ENCODE measurements around the gene TGIF2.
"Not testable (repeated sequence)": the region's sequence is repeated elsewhere in the genome, so short reads cannot be mapped to it uniquely, and the experiment has no call there.

Gene TGIF2

GRCh38 chr20:36546111-36546736, 27.2 kb upstream of the TGIF2 start:
- no peak for DNase-seq (ENCODE audit: low read depth in 1 of 2, low spot score in 1 of 2)

- no peak for DNase-seq (ENCODE audit: low read depth in 1 of 2, low spot score in 1 of 2)
These were observed 26.0 kb upstream of the TGIF2 start for GRCh38 chr20:36547186-36548005.

- no peak for DNase-seq (ENCODE audit: low read depth in 1 of 2, low spot score in 1 of 2)
These were observed 25.4 kb upstream of the TGIF2 start for GRCh38 chr20:36548006-36548315.

GRCh38 chr20:36548704-36549627, 24.4 kb upstream of the TGIF2 start:
- DNase-seq (ENCODE audit: low read depth in 1 of 2, low spot score in 1 of 2) = no peak

- DNase-seq (ENCODE audit: low read depth in 1 of 2, low spot score in 1 of 2) = no peak
These were observed 23.8 kb upstream of the TGIF2 start for GRCh38 chr20:36549628-36549941.

DNA sequence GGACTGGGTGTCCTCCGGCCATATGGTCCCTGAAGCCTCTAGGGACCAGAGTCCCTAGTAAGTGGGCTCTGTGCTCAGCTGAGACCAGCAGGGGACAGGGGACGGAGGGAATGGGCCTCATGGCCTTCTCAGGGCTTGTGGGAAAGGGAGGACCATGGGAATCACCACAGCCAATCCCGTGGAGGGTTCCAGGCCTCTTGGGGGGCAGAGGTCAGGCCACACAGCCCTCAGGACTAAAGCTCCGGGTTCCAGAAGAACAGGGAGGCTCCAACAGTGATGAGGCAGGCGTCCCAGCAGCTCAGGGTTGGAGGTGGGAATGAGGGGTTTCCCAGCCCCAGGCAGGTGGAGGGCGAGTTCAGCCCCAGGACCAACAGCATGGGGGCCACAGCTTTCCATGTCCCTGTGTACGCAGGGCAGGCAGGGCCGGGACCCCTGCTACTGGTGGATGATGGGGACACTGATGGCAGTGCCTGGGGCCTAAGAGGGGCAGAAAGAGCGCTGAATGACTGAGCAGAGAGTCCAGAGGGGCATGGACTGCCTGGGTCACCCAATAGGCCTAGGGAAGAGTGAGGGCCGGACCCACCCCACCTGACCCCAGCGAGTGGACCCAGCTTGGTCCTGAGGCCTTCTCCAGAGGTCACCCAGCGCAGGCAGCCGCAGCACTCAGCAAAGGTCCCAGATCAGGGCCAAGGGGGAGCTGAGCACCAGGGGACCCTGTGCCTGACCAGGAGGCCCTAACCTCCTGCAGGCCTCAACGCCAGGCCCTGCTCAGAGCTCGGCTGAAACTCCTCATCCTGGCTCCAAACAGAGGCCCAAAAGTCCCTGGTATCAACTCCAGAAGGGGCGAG, 23.2 kb upstream of the TGIF2 start:
- no peak for DNase-seq (ENCODE audit: low read depth in 1 of 2, low spot score in 1 of 2)

GRCh38 chr20:36550790-36551299, 22.6 kb upstream of the TGIF2 start:
- no peak for DNase-seq (ENCODE audit: low read depth in 1 of 2, low spot score in 1 of 2)

DNA sequence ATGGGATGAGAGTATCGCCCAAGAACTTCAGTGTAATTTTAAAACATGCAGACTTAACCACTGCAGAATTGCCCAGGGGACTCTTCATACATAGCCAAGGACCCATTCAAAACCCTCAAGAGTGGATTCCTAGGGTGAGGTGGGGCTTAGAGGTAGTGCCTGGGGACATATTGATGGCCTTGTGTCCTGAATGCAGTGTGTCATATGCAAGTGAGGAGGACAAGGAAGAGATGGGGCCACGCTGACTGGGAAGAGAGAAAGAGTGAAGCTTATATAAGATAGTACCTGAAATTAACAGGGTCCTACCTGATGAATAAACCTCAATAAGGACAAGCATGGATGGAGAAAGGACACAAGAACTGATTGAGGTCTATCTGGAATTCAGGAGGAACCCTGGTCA, 18.1 kb upstream of the TGIF2 start:
- no peak for DNase-seq (ENCODE audit: low read depth in 1 of 2, low spot score in 1 of 2)

- no peak for DNase-seq (ENCODE audit: low read depth in 1 of 2, low spot score in 1 of 2)
These were observed 10.7 kb upstream of the TGIF2 start for GRCh38 chr20:36562724-36563123.

DNA sequence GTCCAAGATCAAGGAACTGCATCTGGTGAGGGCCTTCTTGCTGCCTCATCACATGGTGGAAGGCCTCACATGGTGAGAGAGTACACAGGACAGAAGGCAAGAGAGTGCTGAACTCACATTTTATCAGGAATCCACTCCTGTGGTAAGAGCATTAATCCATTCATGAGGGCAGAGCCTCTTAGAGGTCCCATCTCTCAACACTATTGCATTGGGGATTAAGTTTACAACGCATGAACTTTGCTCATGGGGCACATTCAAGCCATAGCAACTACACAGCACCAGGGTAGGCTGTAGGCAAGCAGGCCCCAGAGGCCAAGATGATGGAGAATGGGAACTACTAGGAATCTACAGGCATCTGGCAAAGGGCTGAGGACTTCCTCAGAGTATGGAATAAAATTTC, 10.0 kb upstream of the TGIF2 start:
- DNase-seq (ENCODE audit: low read depth in 1 of 2, low spot score in 1 of 2) = no peak

- DNase-seq (ENCODE audit: low read depth in 1 of 2, low spot score in 1 of 2) = not testable (repeated sequence)
These were observed 9.2 kb upstream of the TGIF2 start for GRCh38 chr20:36564078-36564725.

DNA sequence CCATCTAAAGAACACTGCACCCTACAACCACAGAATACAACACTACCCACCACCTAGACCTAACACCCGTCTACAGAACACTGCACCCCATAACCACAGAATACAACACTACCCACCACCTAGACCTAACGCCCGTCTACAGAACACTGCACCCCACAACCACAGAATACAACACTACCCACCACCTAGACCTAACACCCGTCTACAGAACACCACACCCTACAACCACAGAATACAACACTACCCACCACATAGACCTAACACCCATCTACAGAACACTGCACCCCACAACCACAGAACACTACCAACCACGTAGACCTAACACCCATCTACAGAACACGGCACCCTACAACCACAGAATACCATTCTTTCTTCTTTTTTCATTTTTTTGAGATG, 8.7 kb upstream of the TGIF2 start:
- not testable (repeated sequence) for DNase-seq (ENCODE audit: low read depth in 1 of 2, low spot score in 1 of 2)

DNA sequence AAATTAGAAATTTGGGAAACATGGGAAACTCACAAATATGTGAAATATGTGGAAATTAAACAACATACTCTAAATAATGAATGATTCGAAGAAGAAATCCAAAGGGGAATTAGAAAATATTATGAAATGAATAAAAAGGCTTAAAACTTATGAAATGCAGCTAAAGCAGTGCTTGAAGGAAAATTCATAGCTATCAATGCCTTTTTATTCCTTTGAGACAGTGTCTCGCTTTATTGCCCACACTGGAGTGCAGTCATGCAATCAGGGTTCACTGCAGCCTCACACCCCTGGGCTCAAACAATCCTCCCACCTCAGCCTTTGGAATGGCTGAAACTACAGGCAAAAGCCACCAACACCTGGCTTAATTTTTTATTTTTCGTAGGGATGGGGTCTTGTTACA, 7.9 kb upstream of the TGIF2 start:
- no peak for DNase-seq (ENCODE audit: low read depth in 1 of 2, low spot score in 1 of 2)

DNA sequence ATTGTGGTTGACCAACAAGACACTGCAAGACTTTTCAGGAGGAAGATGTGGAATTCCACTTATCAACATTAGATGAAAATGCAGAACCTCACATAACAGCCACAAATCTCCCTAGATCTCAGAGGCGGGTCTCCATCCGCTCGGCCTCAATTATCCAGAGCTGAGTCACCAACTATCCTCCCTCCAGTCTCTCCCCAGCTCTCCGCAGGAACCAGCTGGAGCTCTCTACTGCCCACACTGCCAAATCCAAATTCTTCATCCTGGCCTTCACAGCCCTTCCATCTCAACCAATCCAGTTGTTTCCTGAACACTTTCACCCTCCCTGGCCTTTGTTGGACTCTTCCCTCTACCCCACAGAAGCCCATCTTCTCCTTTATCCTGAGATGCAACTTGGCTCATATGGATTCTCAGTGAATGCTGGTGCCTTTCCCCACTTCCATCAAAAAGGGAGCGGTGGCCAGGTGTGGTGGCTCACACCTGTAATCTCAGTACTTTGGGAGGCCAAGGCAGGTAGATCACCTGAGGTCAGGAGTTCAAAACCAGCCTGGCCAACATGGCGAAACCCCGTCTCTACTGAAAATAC, 3.5 kb upstream of the TGIF2 start:
- DNase-seq (ENCODE audit: low read depth in 1 of 2, low spot score in 1 of 2) = no peak

DNA sequence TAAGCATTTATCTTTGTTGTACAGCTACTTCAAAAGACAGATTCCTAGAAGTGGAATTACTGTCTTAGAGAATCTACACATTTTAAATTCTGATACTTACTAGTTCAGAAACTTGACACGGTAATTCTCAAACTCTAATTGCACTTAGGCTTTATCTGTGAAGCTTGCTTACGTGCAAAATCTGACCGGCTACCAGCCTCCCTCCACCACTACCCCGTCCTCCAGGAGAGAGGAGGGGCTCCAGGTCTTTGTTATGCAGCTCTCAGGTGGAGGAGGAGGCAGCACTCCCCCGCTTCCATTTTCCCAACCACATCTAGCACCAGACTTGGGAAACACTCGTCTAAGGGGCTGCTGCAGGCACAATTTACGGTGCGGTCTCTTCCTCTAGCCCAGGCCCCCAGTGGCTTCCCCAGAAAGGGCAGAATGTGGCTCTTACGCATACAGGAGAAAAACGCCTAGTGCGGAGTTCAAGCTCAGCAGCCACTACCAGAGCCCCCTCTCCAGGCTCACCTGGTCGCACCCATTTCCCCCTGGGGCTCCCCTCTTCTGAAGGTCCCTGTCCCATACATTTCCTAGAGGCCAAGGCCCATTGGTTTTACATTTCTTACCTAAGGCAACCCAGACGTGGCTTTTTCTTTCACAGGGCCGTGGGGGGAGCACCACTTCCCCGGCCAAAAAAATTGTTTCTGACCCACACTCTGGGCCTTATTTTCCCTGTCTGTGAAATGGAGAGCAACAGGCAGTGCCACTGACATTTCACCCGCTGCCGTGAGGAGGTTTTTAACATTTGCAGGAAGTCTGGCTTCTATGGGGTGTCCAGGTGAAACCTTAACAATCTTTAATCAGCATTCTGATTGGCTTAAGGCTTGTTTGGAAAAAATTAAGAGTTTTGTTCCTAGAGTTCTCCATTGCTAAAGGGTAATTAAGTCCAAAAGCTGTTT, 1.6 kb upstream of the TGIF2 start:
- no peak for DNase-seq (ENCODE audit: low read depth in 1 of 2, low spot score in 1 of 2)

- peak; percentile 22 to 57 for DNase-seq (ENCODE audit: low read depth in 1 of 2, low spot score in 1 of 2)
These were observed 695 bp upstream of the TGIF2 start for GRCh38 chr20:36572701-36573102.

GRCh38 chr20:36573798-36574365, 485 bp downstream of the TGIF2 start:
- peak in 1 of 2 donors; percentile 27 for DNase-seq (ENCODE audit: low read depth in 1 of 2, low spot score in 1 of 2)

- DNase-seq (ENCODE audit: low read depth in 1 of 2, low spot score in 1 of 2) = peak in 1 of 2 donors; percentile 25
These were observed 1.2 kb downstream of the TGIF2 start for GRCh38 chr20:36574366-36575135.
